GM10266 (cell line): ENCODE results near the gene NAA35.
"Not testable (repeated sequence)": the region's sequence is repeated elsewhere in the genome, so short reads cannot be mapped to it uniquely, and the experiment has no call there.

Source experiments
- DNase-seq: peaks from one replicate; pipeline ENCODE4 v3.0.0; 2012; ENCODE audit errors: extremely low spot score
- CTCF ChIP-seq: IDR thresholded peaks from 2 replicates; pipeline ENCODE4 v1.5.1; 2012; ENCODE audit warnings: mild to moderate bottlenecking, low read depth; ENCODE audit not compliant: control insufficient read depth, insufficient read depth; ENCODE audit errors: missing control alignments

The NAA35 gene

GRCh38 chr9:86042199-86042978, 101.4 kb downstream of the NAA35 start:
- no peak for DNase-seq

GRCh38 chr9:86043586-86043985, 102.6 kb downstream of the NAA35 start:
- no peak for DNase-seq
- TF ChIP-seq CTCF, result no peak

More at GRCh38 chr9:86042199-86042978, 101.4 kb downstream of the NAA35 start:
- TF ChIP-seq CTCF, result no peak

GRCh38 chr9:86043999-86044398, 103.1 kb downstream of the NAA35 start:
- no peak for TF ChIP-seq CTCF
- DNase-seq, result no peak

- no peak for DNase-seq
- TF ChIP-seq CTCF, result no peak
Observed at GRCh38 chr9:86045654-86046053, 104.7 kb downstream of the NAA35 start.

- no peak for DNase-seq
- no peak for TF ChIP-seq CTCF
Observed at GRCh38 chr9:86046071-86046636, 105.2 kb downstream of the NAA35 start.

GRCh38 chr9:86046930-86047341, 106.0 kb downstream of the NAA35 start:
- TF ChIP-seq CTCF, result no peak
- no peak for DNase-seq

- DNase-seq, result no peak
- TF ChIP-seq CTCF, result no peak
Observed at GRCh38 chr9:86047361-86047760, 106.4 kb downstream of the NAA35 start.

GRCh38 chr9:86048018-86048742, 107.2 kb downstream of the NAA35 start:
- DNase-seq, result not testable (repeated sequence)
